Smooth muscle cell of the pulmonary artery (primary cell): Measurements from ENCODE around the gene PTK6. TPM values are rescaled to one million over a fixed set of nuclear protein-coding genes. Genes with fewer than 3 reads are reported as not detected.

Experiments
- total RNA-seq: library from RNA; depleted of rRNA; stranded (reverse); fragments of >200 nt; gene quantifications from 2 replicates; pipeline ENCODE4 v1.2.3, GENCODE V29; 2014

Gene PTK6
- total RNA-seq = 0.07 and 0.10 TPM in 2 replicates

GRCh38 chr20:63536997-63537524, at the start of gene PTK6:
PTK6 (minus strand) TSS chr20:63537376; CDS start chr20:63537314, 62 bp downstream.

GRCh38 chr20:63574156-63574828, 37.1 kb upstream of the PTK6 start, which contains the start of gene HELZ2:
HELZ2 (minus strand) TSS chr20:63574239; CDS start chr20:63572385, 1,854 bp downstream.

GRCh38 chr20:63553933-63554290, 16.7 kb upstream of the PTK6 start, which contains the start of gene FNDC11:
FNDC11 (plus strand) TSS chr20:63554159; CDS start chr20:63555664, 1,505 bp downstream.

GRCh38 chr20:63547725-63548480, 10.7 kb upstream of the PTK6 start, which contains the start of gene SRMS:
SRMS (minus strand) TSS chr20:63547749; CDS start chr20:63547463, 286 bp downstream.

GRCh38 chr20:63520504-63520933, 16.7 kb downstream of the PTK6 start, which contains the start of gene PPDPF:
PPDPF (plus strand) TSS chr20:63520765; CDS start chr20:63521309, 544 bp downstream.

GRCh38 chr20:63498960-63499337, 38.2 kb downstream of the PTK6 start, which contains the start of gene EEF1A2:
EEF1A2 (minus strand) TSS chr20:63499083; CDS start chr20:63497763, 1,320 bp downstream.

Other genes starting within 250 kb of the PTK6 start
- under 0.01 and 0.07 TPM in 2 replicates for gene COL20A1, start 244.2 kb downstream of the PTK6 start, total RNA-seq
- gene CHRNA4, start 176.0 kb downstream of the PTK6 start, total RNA-seq = not detected in 2 replicates
- not detected in 2 replicates for gene KCNQ2, start 64.7 kb downstream of the PTK6 start, total RNA-seq
- gene EEF1A2, start 38.3 kb downstream of the PTK6 start, total RNA-seq = 2.3 and 3.5 TPM in 2 replicates
- gene PPDPF, start 16.6 kb downstream of the PTK6 start, total RNA-seq = 111 and 139 TPM in 2 replicates
- not detected in 2 replicates for gene SRMS, start 10.4 kb upstream of the PTK6 start, total RNA-seq
- 0.46 and 0.50 TPM in 2 replicates for gene FNDC11, start 16.8 kb upstream of the PTK6 start, total RNA-seq
- gene HELZ2, start 36.9 kb upstream of the PTK6 start, total RNA-seq = 42.8 and 56.6 TPM in 2 replicates
- 11.6 and 12.7 TPM in 2 replicates for gene GMEB2, start 89.7 kb upstream of the PTK6 start, total RNA-seq
- 5.2 and 20.7 TPM in 2 replicates for gene STMN3, start 116.0 kb upstream of the PTK6 start, total RNA-seq
- gene RTEL1, start 120.9 kb upstream of the PTK6 start, total RNA-seq = 11.9 and 22.5 TPM in 2 replicates
- 0.98 and 21.2 TPM in 2 replicates for gene TNFRSF6B, start 159.3 kb upstream of the PTK6 start, total RNA-seq
- gene ARFRP1, start 170.6 kb upstream of the PTK6 start, total RNA-seq = 37.9 and 42.8 TPM in 2 replicates
- 12.3 and 17.9 TPM in 2 replicates for gene ZGPAT, start 170.7 kb upstream of the PTK6 start, total RNA-seq
- 3.1 and 5.2 TPM in 2 replicates for gene LIME1, start 199.3 kb upstream of the PTK6 start, total RNA-seq
- gene SLC2A4RG, start 202.4 kb upstream of the PTK6 start, total RNA-seq = 20.9 and 27.9 TPM in 2 replicates